Adrenal gland (tissue), 19 donors: ENCODE data around the gene NSMCE4A. TPM values are rescaled to one million over a fixed set of nuclear protein-coding genes. Genes with fewer than 3 reads are reported as not detected.
A peak's percentile ranks its signal among the peaks of the same experiment; 100 is the strongest.
"Not testable (repeated sequence)": the region's sequence is repeated elsewhere in the genome, so short reads cannot be mapped to it uniquely, and the experiment has no call there.

Source experiments
- DNase-seq, 7 donors: peaks; one replicate each; pipeline ENCODE4 v3.0.0-alpha.2; 2019 to 2020
- H3K27ac ChIP-seq, 5 donors: fragments of 200-600 bp; sonication (generic) in 4 of 5; 1 replicate in 3 of 5; 2 replicates in 2 of 5; pipeline versions ENCODE4 v1.5.1 to v1.8.0; 2016 to 2020; ENCODE audit warnings: mild to moderate bottlenecking in 1 of 5
- H3K27me3 ChIP-seq: fragments of 200-600 bp; 2 replicates; pipeline ENCODE4 v1.8.0; 2021
- H3K36me3 ChIP-seq, 2 donors: fragments of 200-600 bp; replicated peaks in 1 of 2; 1 replicate in 1 of 2; 2 replicates in 1 of 2; pipeline versions ENCODE4 v1.5.1 to v1.8.0; 2018 to 2022
- H3K4me1 ChIP-seq, 2 donors: fragments of 200-600 bp; replicated peaks in 1 of 2; 1 replicate in 1 of 2; 2 replicates in 1 of 2; pipeline versions ENCODE4 v1.5.1 to v1.8.0; 2018 to 2021
- H3K4me3 ChIP-seq, 4 donors: fragments of 200-600 bp; sonication (generic) in 3 of 4; one replicate each; pipeline ENCODE4 v1.5.1; 2016 to 2018
- H3K9me3 ChIP-seq, 3 donors: fragments of 200-600 bp; sonication (generic) in 1 of 3; replicated peaks in 1 of 3; 1 replicate in 2 of 3; 2 replicates in 1 of 3; pipeline versions ENCODE4 v1.5.1 to v1.8.0; 2016 to 2021
- POLR2A ChIP-seq, 2 donors: fragments of 450-650 bp; IDR thresholded peaks; one replicate each; pipeline ENCODE4 v1.6.1; 2017; ENCODE audit warnings: antibody characterized with exemption in 2 of 2, mild to moderate bottlenecking in 2 of 2, moderate library complexity in 1 of 2
- WGBS, 4 donors: extraction: QIAGEN DNeasy Blood & Tissue Kit in 2 of 4; methylation state at CpG; one replicate each; pipeline versions ENCODE4 v1.1.5 to v1.1.7; 2013 to 2017; 5-methylcytosine and 5-hydroxymethylcytosine counted together
- intact Hi-C, 2 donors: fragments of 100-400 bp; cut with DNase I; formaldehyde crosslinking; loops; one replicate each; pipeline versions ENCODE4 v1.14.1 to v1.15.0; 2022 to 2023
- long read RNA-seq, 10 donors: library from polyadenylated mRNA in 3 of 10; unstranded in 2 of 10; stranded (forward) in 1 of 10; transcript quantifications; one replicate each; pipeline ENCODE4 v2.0.0 and lab custom pipeline, GENCODE V29; 2021 to 2026
- polyA plus RNA-seq, 3 donors: library from polyadenylated mRNA; stranded (reverse); fragments of 200-250 nt in 2 of 3; fragments of 350-450 nt in 1 of 3; fragmentation: Illumina TruSeq in 1 of 3; extraction: RNeasy Lipid Tissue Mini Kit (QIAGEN cat#74804) in 1 of 3; gene quantifications; one replicate each; pipeline ENCODE4 v1.2.3, GENCODE V29; 2013 to 2014
- total RNA-seq, 9 donors: library from RNA; depleted of rRNA in 4 of 9; stranded (reverse); fragments of >200 nt in 4 of 9; fragments of 120-200 nt in 1 of 9; fragmentation: NEBNext Ultra II Directional in 1 of 9; extraction: Animal tissue kit (Norgen Biotek cat#: 25700) in 1 of 9; gene quantifications; one replicate each; pipeline versions ENCODE4 v1.1.0 to v1.2.4, GENCODE V29; 2013 to 2023
- TF ChIP-seq, protein P1 (sequence below), 6 experiments: fragments of 450-650 bp in 4 of 6; fragments of 200-600 bp in 2 of 6; sonication (generic) in 1 of 6; IDR thresholded peaks; 1 replicate in 5 of 6; 2 replicates in 1 of 6; pipeline versions ENCODE4 v1.5.1 to v1.8.0; 2016 to 2021; ENCODE audit warnings: antibody characterized with exemption in 6 of 6, mild to moderate bottlenecking in 2 of 6, moderate library complexity in 1 of 6
- donor health status: healthy with polysubstance abuse.
- donor health status: Bipolar disorder and iron deficiency.
- donor health status: DM: yes; HTN: yes; CAD: no.
- donor health status: DM: no; HTN: no; CAD: no.
- donor health status: DM: no; HTN: no; CAD: no.
- donor health status: DM: yes; HTN: yes; CAD: no.

NSMCE4A gene
- 10 to 100 TPM; 25.6 to 83.6 (median 39.0) TPM for total RNA-seq
- polyA plus RNA-seq: 10 to 100 TPM; 37.8 to 94.8 (median 80.4) TPM
- long read RNA-seq, donor 1, transcript NSMCE4A-202 (11 exons, 1,394 nt): major isoform, 15 of 18 reads
- long read RNA-seq, donor 1, partial matches to known transcripts: 0 of 18 reads
- long read RNA-seq, donor 1, other reads (novel, unspliced or antisense): 0 of 18 reads
- long read RNA-seq, donor 2, transcript NSMCE4A-202 (11 exons, 1,394 nt): major isoform, 10 of 10 reads
- long read RNA-seq, donor 2, partial matches to known transcripts: 0 of 10 reads
- long read RNA-seq, donor 2, other reads (novel, unspliced or antisense): 0 of 10 reads
- long read RNA-seq, donor 3, transcript NSMCE4A-202 (11 exons, 1,394 nt): major isoform, 9 of 9 reads
- long read RNA-seq, donor 3, partial matches to known transcripts: 0 of 9 reads
- long read RNA-seq, donor 3, other reads (novel, unspliced or antisense): 0 of 9 reads
- long read RNA-seq, donor 4, transcript NSMCE4A-202 (11 exons, 1,394 nt): major isoform, 30 of 43 reads
- long read RNA-seq, donor 4, partial matches to known transcripts: 5 of 43 reads
- long read RNA-seq, donor 4, other reads (novel, unspliced or antisense): 8 of 43 reads
- long read RNA-seq, donor 5, transcript NSMCE4A-202 (11 exons, 1,394 nt): major isoform, 43 of 67 reads
- long read RNA-seq, donor 5, partial matches to known transcripts: 3 of 67 reads
- long read RNA-seq, donor 5, other reads (novel, unspliced or antisense): 20 of 67 reads
- long read RNA-seq, donor 6, transcript NSMCE4A-202 (11 exons, 1,394 nt): major isoform, 16 of 22 reads
- long read RNA-seq, donor 6, partial matches to known transcripts: 0 of 22 reads
- long read RNA-seq, donor 6, other reads (novel, unspliced or antisense): 5 of 22 reads
- long read RNA-seq, donor 7, partial matches to known transcripts: 0 of 5 reads
- long read RNA-seq, donor 7, other reads (novel, unspliced or antisense): 0 of 5 reads
- long read RNA-seq, donor 8, transcript NSMCE4A-202 (11 exons, 1,394 nt): major isoform, 13 of 18 reads
- long read RNA-seq, donor 8, partial matches to known transcripts: 0 of 18 reads
- long read RNA-seq, donor 8, other reads (novel, unspliced or antisense): 0 of 18 reads
- long read RNA-seq, donor 9, transcript NSMCE4A-202 (11 exons, 1,394 nt): major isoform, 6 of 8 reads
- long read RNA-seq, donor 9, partial matches to known transcripts: 0 of 8 reads
- long read RNA-seq, donor 9, other reads (novel, unspliced or antisense): 0 of 8 reads
- long read RNA-seq, donor 10, partial matches to known transcripts: 0 of 2 reads
- long read RNA-seq, donor 10, other reads (novel, unspliced or antisense): 0 of 2 reads

DNA sequence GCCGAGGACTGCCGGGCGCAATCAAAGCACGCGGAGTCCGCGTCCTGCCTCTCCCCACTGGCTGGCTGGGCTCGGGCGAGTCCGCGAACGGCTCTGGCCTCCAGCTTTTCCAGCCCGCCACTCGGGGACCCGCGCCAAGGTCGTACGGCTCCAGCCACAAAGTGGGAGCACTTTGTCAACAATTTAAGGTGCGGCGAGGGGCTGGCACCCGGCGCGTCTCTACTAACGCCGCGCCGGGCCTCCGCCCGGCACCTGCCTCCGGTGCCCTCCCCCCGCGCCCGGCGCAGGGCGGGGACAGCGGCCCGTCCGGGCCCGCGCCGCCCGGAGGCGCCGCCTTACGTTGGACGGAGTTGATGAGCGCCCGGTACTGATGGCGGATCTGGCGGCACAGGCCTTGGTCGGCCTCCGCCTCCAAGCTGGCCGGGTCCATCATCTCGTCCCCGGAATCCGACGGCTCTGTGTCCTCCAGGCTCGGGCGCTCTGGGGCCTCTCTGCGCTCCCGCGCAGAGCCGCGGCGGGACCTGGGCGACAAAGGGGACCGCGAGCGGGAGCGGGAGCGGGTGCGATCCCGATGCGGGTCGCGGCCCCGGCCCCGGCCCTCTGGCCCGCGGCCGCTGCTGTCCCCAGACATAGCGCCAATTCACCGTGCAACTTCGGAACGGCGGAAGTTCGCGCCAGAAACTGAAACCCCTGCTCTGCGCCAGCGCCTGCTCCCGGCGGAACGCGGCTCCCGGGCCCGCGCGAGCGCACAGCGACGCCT is at the start of gene NSMCE4A:
Gene NSMCE4A (minus strand): TSS at position 683 of the 760 bp plus-strand sequence. CDS start 52 bp downstream, at position 631.
- intact Hi-C loops: loop anchor here in 1 of 2 donors (5.0 to 10.0 kb wide), 2 partner anchors 42 to 130 kb away; no protein-coding TSS in a partner anchor
- Histone ChIP-seq H3K27ac (peak within 1 kb of the TSS; percentile 69 to 96 (median 94)), H3K4me1 (peaks cover 8 to 13% of the 10 kb centered on the region in 2 donors), H3K27me3 (no peaks in the 10 kb centered on the region), H3K36me3 (peaks cover 0 to 12% of the 10 kb centered on the region in 2 donors), H3K9me3 (no peaks in the 10 kb centered on the region), H3K4me3 (peak within 1 kb of the TSS; percentile 35 to 97 (median 66))
- peak in 1 of 2 donors; percentile 69 for TF ChIP-seq POLR2A (IDR thresholded peaks at IDR 0.05)
- TF ChIP-seq, protein P1, sequence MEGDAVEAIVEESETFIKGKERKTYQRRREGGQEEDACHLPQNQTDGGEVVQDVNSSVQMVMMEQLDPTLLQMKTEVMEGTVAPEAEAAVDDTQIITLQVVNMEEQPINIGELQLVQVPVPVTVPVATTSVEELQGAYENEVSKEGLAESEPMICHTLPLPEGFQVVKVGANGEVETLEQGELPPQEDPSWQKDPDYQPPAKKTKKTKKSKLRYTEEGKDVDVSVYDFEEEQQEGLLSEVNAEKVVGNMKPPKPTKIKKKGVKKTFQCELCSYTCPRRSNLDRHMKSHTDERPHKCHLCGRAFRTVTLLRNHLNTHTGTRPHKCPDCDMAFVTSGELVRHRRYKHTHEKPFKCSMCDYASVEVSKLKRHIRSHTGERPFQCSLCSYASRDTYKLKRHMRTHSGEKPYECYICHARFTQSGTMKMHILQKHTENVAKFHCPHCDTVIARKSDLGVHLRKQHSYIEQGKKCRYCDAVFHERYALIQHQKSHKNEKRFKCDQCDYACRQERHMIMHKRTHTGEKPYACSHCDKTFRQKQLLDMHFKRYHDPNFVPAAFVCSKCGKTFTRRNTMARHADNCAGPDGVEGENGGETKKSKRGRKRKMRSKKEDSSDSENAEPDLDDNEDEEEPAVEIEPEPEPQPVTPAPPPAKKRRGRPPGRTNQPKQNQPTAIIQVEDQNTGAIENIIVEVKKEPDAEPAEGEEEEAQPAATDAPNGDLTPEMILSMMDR (IDR thresholded peaks at IDR 0.05): peak in 4 of 6 experiments; percentile 42 to 62 (median 58)
- 0 to 10% (median 1%) methylated on average over 2 to 101 of the region's 101 CpGs for WGBS, 4 donors
- DNase-seq: peak; percentile 75 to 84 (median 79)

- DNase-seq, H3K9me3 ChIP-seq, H3K27me3 ChIP-seq, H3K4me1 ChIP-seq, H3K36me3 ChIP-seq, intact Hi-C loops, H3K4me3 ChIP-seq, H3K27ac ChIP-seq: not testable (repeated sequence)
- WGBS, 4 donors: 88 to 95% (median 94%) methylated on average over 6 to 7 of the region's 7 CpGs
These were observed 48.2 kb upstream of the NSMCE4A start for GRCh38 chr10:122023257-122023656.

- 78 to 90% (median 85%) methylated on average over 4 of the region's 4 CpGs for WGBS, 4 donors
- H3K9me3 ChIP-seq: no peaks in the 10 kb centered on the region
- no peak for DNase-seq
- H3K4me3 ChIP-seq: no peak overlapping the region
- H3K36me3 ChIP-seq: no peaks in the 10 kb centered on the region
- no peaks in the 10 kb centered on the region for H3K4me1 ChIP-seq
- no peak for TF ChIP-seq POLR2A (IDR thresholded peaks at IDR 0.05)
- TF ChIP-seq, protein P1 (IDR thresholded peaks at IDR 0.05): no peak
- intact Hi-C loops: no loop called here
- no peaks in the 10 kb centered on the region for H3K27me3 ChIP-seq
- no peak overlapping the region for H3K27ac ChIP-seq
These were observed 47.3 kb upstream of the NSMCE4A start for GRCh38 chr10:122022276-122022675.

GRCh38 chr10:122021828-122022227 is 46.8 kb upstream of the NSMCE4A start:
- no peak for DNase-seq
- H3K27ac ChIP-seq: no peak overlapping the region
- TF ChIP-seq, protein P1 (IDR thresholded peaks at IDR 0.05): no peak
- no peaks in the 10 kb centered on the region for H3K36me3 ChIP-seq
- no peak overlapping the region for H3K4me3 ChIP-seq
- no peaks in the 10 kb centered on the region for H3K27me3 ChIP-seq
- no peaks in the 10 kb centered on the region for H3K4me1 ChIP-seq
- H3K9me3 ChIP-seq: no peaks in the 10 kb centered on the region
- intact Hi-C loops: no loop called here
- 77 to 83% (median 83%) methylated on average over 11 of the region's 11 CpGs for WGBS, 4 donors
